ENCODE measurements around the gene EFTUD2. TPM values are rescaled to one million over a fixed set of nuclear protein-coding genes. Genes with fewer than 3 reads are reported as not detected.

EFTUD2 gene
- total and polyA plus RNA-seq, 2 donors (not counting 1 experiment from before 2014, with no cell fraction given), result 43.2 to 133 TPM

GRCh38 chr17:44829523-44830358 lies 69.5 kb downstream of the EFTUD2 start, which contains the start of gene GJC1:
Gene GJC1, minus strand, starts transcription at chr17:44830287. Its CDS starts 24,470 bp downstream, at chr17:44805817.
- Mint-ChIP-seq H3K4me3 (peak within 1 kb of the TSS; percentile 86), H3K27ac (peak within 1 kb of the TSS; percentile 1), H3K9me3 (ENCODE audit: insufficient read depth) (no peaks in the 10 kb centered on the region), H3K27me3 (peaks cover 52% of the 10 kb centered on the region), H3K4me1 (peaks cover 14% of the 10 kb centered on the region)
- WGBS (ENCODE audit: insufficient coverage), result under 1% methylated on average over 123 of the region's 123 CpGs
- H3K4me1 ChIP-seq (ENCODE audit: control insufficient read depth in 2 of 2, insufficient read depth in 2 of 2, low read length in 2 of 2), result peaks cover 11 to 18% of the 10 kb centered on the region in 2 donors
- peak within 1 kb of the TSS; percentile 62 for H3K9ac ChIP-seq (ENCODE audit: low read length)
- no peaks in the 10 kb centered on the region for H3K9me3 ChIP-seq (ENCODE audit: control extremely low read depth in 1 of 3, control insufficient read depth in 2 of 3, insufficient read depth in 1 of 3, low read length in 2 of 3)
- peak; percentile 50 for ATAC-seq (ENCODE audit: low read depth)
- no peak for DNase-seq
- no peaks in the 10 kb centered on the region for H3K36me3 ChIP-seq (replicated peaks in 1 of 2; ENCODE audit: control extremely low read depth in 1 of 2, control insufficient read depth in 1 of 2, extremely low read depth in 1 of 2, insufficient read depth in 2 of 2, low read length in 1 of 2)
- ChIA-PET CTCF (interaction anchor here (1.4 kb wide), 1 partner anchor 35 kb away, joined by 3 read pairs; no protein-coding TSS in a partner anchor), POLR2A (no interaction called here)
- H3K27ac ChIP-seq (ENCODE audit: low read length in 2 of 2), result no peak within 1 kb of the TSS
- peak within 1 kb of the TSS; percentile 56 for H2AFZ ChIP-seq (ENCODE audit: insufficient read depth, low read depth, low read length, poor library complexity, severe bottlenecking)
- H3K27me3 ChIP-seq (replicated peaks in 1 of 4; ENCODE audit: control extremely low read depth in 1 of 4, control insufficient read depth in 3 of 4, insufficient read depth in 4 of 4, low read length in 3 of 4), result peaks cover 0 to 48% (median 28%) of the 10 kb centered on the region in 4 experiments
- peak within 1 kb of the TSS; percentile 94 for H3K4me2 ChIP-seq (replicated peaks; ENCODE audit: low read depth, low read length, poor library complexity, severe bottlenecking)
- no peak for TF ChIP-seq CTCF (IDR thresholded peaks at IDR 0.05)
- peak; percentile 99 for TF ChIP-seq EZH2 (IDR thresholded peaks at IDR 0.05; ENCODE audit: borderline replicate concordance, insufficient read depth, low read depth, low read length, poor library complexity, severe bottlenecking)
- H4K20me1 ChIP-seq (ENCODE audit: control insufficient read depth, insufficient read depth, low read length, poor library complexity, severe bottlenecking), result no peaks in the 10 kb centered on the region
- H3K4me3 ChIP-seq (ENCODE audit: control extremely low read depth in 1 of 5, extremely low read depth in 1 of 5, insufficient read depth in 1 of 5, low read depth in 2 of 5, low read length in 4 of 5), result peak within 1 kb of the TSS; percentile 22 to 70 (median 27)
- intact Hi-C loops (cut with micrococcal nuclease), result no loop called here
- H3K79me2 ChIP-seq (ENCODE audit: control insufficient read depth, insufficient read depth, low read length), result no peaks in the 10 kb centered on the region

Measured in B cell (primary cell).